GM21576 (cell line): ENCODE measurements around the gene MGAM2.

ENCODE experiments used
- ATAC-seq: cut with Tn5 transposase; IDR thresholded peaks from one replicate; pipeline ENCODE4 v1.9.1; 2021; ENCODE audit warnings: mild to moderate bottlenecking, moderate library complexity; ENCODE audit not compliant: unreplicated experiment

MGAM2 gene

GRCh38 chr7:142174441-142174840, 62.9 kb downstream of the MGAM2 start:
- ATAC-seq = no peak

- no peak for ATAC-seq
These were observed 64.1 kb downstream of the MGAM2 start for GRCh38 chr7:142175594-142175993.

- ATAC-seq = no peak
These were observed 65.4 kb downstream of the MGAM2 start for GRCh38 chr7:142176901-142177300.

- no peak for ATAC-seq
These were observed 66.4 kb downstream of the MGAM2 start for GRCh38 chr7:142177869-142178268.

GRCh38 chr7:142180426-142180825, 68.9 kb downstream of the MGAM2 start:
- no peak for ATAC-seq

- no peak for ATAC-seq
These were observed 69.7 kb downstream of the MGAM2 start for GRCh38 chr7:142181211-142181610.

- no peak for ATAC-seq
These were observed 70.4 kb downstream of the MGAM2 start for GRCh38 chr7:142181966-142182365.

- ATAC-seq = no peak
These were observed 73.6 kb downstream of the MGAM2 start for GRCh38 chr7:142185069-142185468.

- ATAC-seq = no peak
These were observed 74.3 kb downstream of the MGAM2 start for GRCh38 chr7:142185801-142186200.

GRCh38 chr7:142188154-142188553, 76.6 kb downstream of the MGAM2 start:
- ATAC-seq = no peak

- no peak for ATAC-seq
These were observed 77.3 kb downstream of the MGAM2 start for GRCh38 chr7:142188846-142189245.

- ATAC-seq = no peak
These were observed 82.7 kb downstream of the MGAM2 start for GRCh38 chr7:142194201-142194600.

GRCh38 chr7:142196066-142196840, 84.7 kb downstream of the MGAM2 start:
- ATAC-seq = no peak

- no peak for ATAC-seq
These were observed 88.7 kb downstream of the MGAM2 start for GRCh38 chr7:142200206-142200605.

GRCh38 chr7:142228537-142229104, 117.1 kb downstream of the MGAM2 start:
- no peak for ATAC-seq

- no peak for ATAC-seq
These were observed 120.2 kb downstream of the MGAM2 start for GRCh38 chr7:142231716-142232115.

GRCh38 chr7:142240546-142240945, 129.0 kb downstream of the MGAM2 start:
- ATAC-seq = no peak

- ATAC-seq = no peak
These were observed 132.3 kb downstream of the MGAM2 start for GRCh38 chr7:142243823-142244222.

- ATAC-seq = no peak
These were observed 136.9 kb downstream of the MGAM2 start for GRCh38 chr7:142248166-142249160.

GRCh38 chr7:142249918-142250317, 138.4 kb downstream of the MGAM2 start:
- no peak for ATAC-seq

- no peak for ATAC-seq
These were observed 139.2 kb downstream of the MGAM2 start for GRCh38 chr7:142250705-142251104.
